ENCODE results near the gene LRRC46.

LRRC46 gene

GRCh38 chr17:47831003-47831933, at the start of gene LRRC46, which contains the start of gene MRPL10:
Gene LRRC46, plus strand, starts transcription at chr17:47831670. Its CDS starts 320 bp downstream, at chr17:47831990.
Gene MRPL10, minus strand, starts transcription at chr17:47831541. Its CDS starts 30 bp downstream, at chr17:47831511.
- peak; percentile 93 for DNase-seq

- peak; percentile 19 for DNase-seq
These were observed 45.8 kb upstream of the LRRC46 start for GRCh38 chr17:47785538-47786123.

- DNase-seq, result peak; percentile 61
These were observed 41.6 kb upstream of the LRRC46 start for GRCh38 chr17:47789611-47790561.

- DNase-seq, result no peak
These were observed 40.4 kb upstream of the LRRC46 start for GRCh38 chr17:47791025-47791424.

GRCh38 chr17:47792457-47792856, 39.0 kb upstream of the LRRC46 start:
- DNase-seq, result no peak

- DNase-seq, result no peak
These were observed 38.5 kb upstream of the LRRC46 start for GRCh38 chr17:47792979-47793378.

- no peak for DNase-seq
These were observed 33.7 kb upstream of the LRRC46 start for GRCh38 chr17:47797797-47798196.

GRCh38 chr17:47800686-47801085, 30.8 kb upstream of the LRRC46 start:
- DNase-seq, result no peak

- no peak for DNase-seq
These were observed 30.2 kb upstream of the LRRC46 start for GRCh38 chr17:47801176-47801765.

- DNase-seq, result no peak
These were observed 29.6 kb upstream of the LRRC46 start for GRCh38 chr17:47801906-47802305.

- peak; percentile 62 for DNase-seq
These were observed 29.0 kb upstream of the LRRC46 start for GRCh38 chr17:47802341-47803022.

GRCh38 chr17:47803201-47803600, 28.3 kb upstream of the LRRC46 start:
- DNase-seq, result no peak

GRCh38 chr17:47803751-47804150, 27.7 kb upstream of the LRRC46 start:
- DNase-seq, result no peak

GRCh38 chr17:47804461-47804860, 27.0 kb upstream of the LRRC46 start:
- no peak for DNase-seq

- DNase-seq, result no peak
These were observed 25.2 kb upstream of the LRRC46 start for GRCh38 chr17:47806026-47806912.

- DNase-seq, result no peak
These were observed 24.6 kb upstream of the LRRC46 start for GRCh38 chr17:47806913-47807255.

GRCh38 chr17:47807421-47807820, 24.0 kb upstream of the LRRC46 start:
- no peak for DNase-seq

- no peak for DNase-seq
These were observed 23.2 kb upstream of the LRRC46 start for GRCh38 chr17:47808036-47808829.

- no peak for DNase-seq
These were observed 22.5 kb upstream of the LRRC46 start for GRCh38 chr17:47808830-47809480.

Data from stimulated activated CD4-positive, alpha-beta T cell treated with anti-CD3 and anti-CD28 coated beads, Interleukin-4, amount 100 ng/mL, for 1 hour (primary cell).